Spleen (tissue), 11 donors: Measurements from ENCODE around the gene ATF6. TPM values are rescaled to one million over a fixed set of nuclear protein-coding genes. Genes with fewer than 3 reads are reported as not detected.

Experiments used
- DNase-seq: peaks from one replicate; pipeline ENCODE4 v3.0.0-alpha.2; 2020
- H3K27ac ChIP-seq, 8 donors: fragments of 200-600 bp; sonication (generic) in 7 of 8; 1 replicate in 4 of 8; 2 replicates in 4 of 8; pipeline versions ENCODE4 v1.5.0 to v1.8.0; 2016 to 2021; ENCODE audit warnings: inconsistent platforms in 4 of 8, mild to moderate bottlenecking in 4 of 8, moderate library complexity in 1 of 8
- H3K27me3 ChIP-seq, 7 donors: fragments of 200-600 bp; sonication (generic) in 6 of 7; replicated peaks in 1 of 7; 1 replicate in 4 of 7; 2 replicates in 3 of 7; pipeline versions ENCODE4 v1.5.0 to v1.8.0; 2016 to 2021; ENCODE audit warnings: inconsistent platforms in 3 of 7, mild to moderate bottlenecking in 1 of 7
- H3K36me3 ChIP-seq, 6 donors: fragments of 200-600 bp; sonication (generic) in 5 of 6; 1 replicate in 4 of 6; 2 replicates in 2 of 6; pipeline versions ENCODE4 v1.5.0 to v1.8.0; 2016 to 2021; ENCODE audit warnings: inconsistent platforms in 2 of 6
- H3K4me1 ChIP-seq, 6 donors: fragments of 200-600 bp; sonication (generic) in 5 of 6; 1 replicate in 3 of 6; 2 replicates in 3 of 6; pipeline versions ENCODE4 v1.5.0 to v1.8.0; 2016 to 2021; ENCODE audit warnings: inconsistent platforms in 3 of 6
- H3K4me3 ChIP-seq, 8 donors: fragments of 200-600 bp; sonication (generic) in 7 of 8; 1 replicate in 4 of 8; 2 replicates in 4 of 8; pipeline versions ENCODE4 v1.5.0 to v1.8.0; 2016 to 2021; ENCODE audit warnings: inconsistent platforms in 4 of 8, mild to moderate bottlenecking in 4 of 8, moderate library complexity in 2 of 8
- H3K9me3 ChIP-seq, 8 donors: fragments of 200-600 bp; sonication (generic) in 7 of 8; 1 replicate in 4 of 8; 2 replicates in 4 of 8; pipeline versions ENCODE4 v1.5.0 to v1.8.0; 2016 to 2021; ENCODE audit warnings: inconsistent platforms in 4 of 8
- POLR2A ChIP-seq, 3 donors: fragments of 450-650 bp; IDR thresholded peaks; one replicate each; pipeline ENCODE4 v1.5.1; 2017; ENCODE audit warnings: antibody characterized with exemption in 3 of 3, mild to moderate bottlenecking in 1 of 3
- POLR2AphosphoS5 ChIP-seq, 3 donors: sonication (generic); formaldehyde crosslinking; IDR thresholded peaks; one replicate each; pipeline ENCODE4 v1.5.1; 2017; ENCODE audit warnings: antibody characterized with exemption in 3 of 3
- WGBS, 5 donors: extraction: QIAGEN DNeasy Blood & Tissue Kit in 3 of 5; methylation state at CpG; one replicate each; pipeline versions ENCODE4 v1.1.5 to v1.1.7; 2013 to 2018; 5-methylcytosine and 5-hydroxymethylcytosine counted together
- intact Hi-C: fragments of 100-400 bp; cut with DNase I; formaldehyde crosslinking; loops from one replicate; pipeline ENCODE4 v1.15.0; 2023; ENCODE audit warnings: low total_unique reads
- polyA plus RNA-seq, 3 donors: library from polyadenylated mRNA; stranded (reverse); fragments of 200-250 nt; gene quantifications; one replicate each; pipeline ENCODE4 v1.2.1, GENCODE V29; 2013
- total RNA-seq, 7 donors: library from RNA; depleted of rRNA in 3 of 7; stranded (reverse); fragments of >200 nt in 3 of 7; fragmentation: NEBNext Ultra II Directional in 4 of 7; extraction: Animal tissue kit (Norgen Biotek cat#: 25700) in 4 of 7; gene quantifications; one replicate each; pipeline versions ENCODE4 v1.1.0 to v1.2.1, GENCODE V29; 2016 to 2021
- TF ChIP-seq, protein P1 (sequence below), 11 experiments: fragments of 200-600 bp in 7 of 11; fragments of 450-650 bp in 4 of 11; sonication (generic) in 4 of 11; IDR thresholded peaks in 8 of 11; conservative IDR thresholded peaks in 3 of 11; 1 replicate in 7 of 11; 2 replicates in 4 of 11; pipeline versions ENCODE4 v1.4.0 to v1.8.0; 2016 to 2021; ENCODE audit warnings: antibody characterized with exemption in 11 of 11, inconsistent platforms in 4 of 11, mild to moderate bottlenecking in 1 of 11
- donor health status: healthy with polysubstance abuse.
- donor health status: DM: no; HTN: no; CAD: no; lungs with moderate emphysema.
- donor health status: DM: no; HTN: no; CAD: no.
- donor health status: Bipolar disorder and iron deficiency.
- donor health status: healthy.
- donor health status: DM: no; HTN: no; CAD: no.
- donor health status: DM: yes; HTN: yes; CAD: no.

ATF6 gene
- total and polyA plus RNA-seq, 10 donors, result 2.5 to 46.8 (median 33.0) TPM

DNA sequence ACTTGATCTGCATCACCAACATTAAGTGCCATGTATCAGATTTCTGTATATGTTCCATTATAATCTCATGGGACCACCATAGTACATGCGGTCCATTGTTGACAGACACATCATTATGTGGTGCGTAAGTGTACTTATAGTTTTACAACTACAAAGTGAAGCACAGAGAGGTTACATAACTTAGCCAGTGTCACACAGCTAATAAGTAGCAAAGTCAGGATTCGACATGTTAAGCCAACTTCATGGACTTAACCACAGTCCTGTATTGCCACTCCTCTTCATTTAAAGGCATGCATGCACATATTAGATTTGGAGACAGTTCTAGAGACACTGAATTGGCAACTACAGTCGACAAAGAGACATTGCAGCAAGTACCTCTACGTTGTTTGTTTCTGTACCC, 120.5 kb downstream of the ATF6 start:
- TF ChIP-seq POLR2AphosphoS5 (IDR thresholded peaks at IDR 0.05) (no peak), POLR2A (IDR thresholded peaks at IDR 0.05) (no peak)
- TF ChIP-seq, protein P1, sequence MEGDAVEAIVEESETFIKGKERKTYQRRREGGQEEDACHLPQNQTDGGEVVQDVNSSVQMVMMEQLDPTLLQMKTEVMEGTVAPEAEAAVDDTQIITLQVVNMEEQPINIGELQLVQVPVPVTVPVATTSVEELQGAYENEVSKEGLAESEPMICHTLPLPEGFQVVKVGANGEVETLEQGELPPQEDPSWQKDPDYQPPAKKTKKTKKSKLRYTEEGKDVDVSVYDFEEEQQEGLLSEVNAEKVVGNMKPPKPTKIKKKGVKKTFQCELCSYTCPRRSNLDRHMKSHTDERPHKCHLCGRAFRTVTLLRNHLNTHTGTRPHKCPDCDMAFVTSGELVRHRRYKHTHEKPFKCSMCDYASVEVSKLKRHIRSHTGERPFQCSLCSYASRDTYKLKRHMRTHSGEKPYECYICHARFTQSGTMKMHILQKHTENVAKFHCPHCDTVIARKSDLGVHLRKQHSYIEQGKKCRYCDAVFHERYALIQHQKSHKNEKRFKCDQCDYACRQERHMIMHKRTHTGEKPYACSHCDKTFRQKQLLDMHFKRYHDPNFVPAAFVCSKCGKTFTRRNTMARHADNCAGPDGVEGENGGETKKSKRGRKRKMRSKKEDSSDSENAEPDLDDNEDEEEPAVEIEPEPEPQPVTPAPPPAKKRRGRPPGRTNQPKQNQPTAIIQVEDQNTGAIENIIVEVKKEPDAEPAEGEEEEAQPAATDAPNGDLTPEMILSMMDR (IDR thresholded peaks at IDR 0.05 in 8 of 11, conservative IDR thresholded peaks at IDR 0.05 in 3 of 11), result no peak
- H3K9me3 ChIP-seq, result no peaks in the 10 kb centered on the region
- DNase-seq, result no peak
- peaks cover 0 to 53% (median 22%) of the 10 kb centered on the region in 6 donors for H3K36me3 ChIP-seq
- 96 to 100% (median 98%) methylated on average over 5 of the region's 5 CpGs for WGBS, 5 donors
- no peaks in the 10 kb centered on the region for H3K4me1 ChIP-seq
- no peak overlapping the region for H3K4me3 ChIP-seq
- H3K27me3 ChIP-seq, result no peaks in the 10 kb centered on the region
- intact Hi-C loops, result no loop called here
- H3K27ac ChIP-seq, result no peak overlapping the region

DNA sequence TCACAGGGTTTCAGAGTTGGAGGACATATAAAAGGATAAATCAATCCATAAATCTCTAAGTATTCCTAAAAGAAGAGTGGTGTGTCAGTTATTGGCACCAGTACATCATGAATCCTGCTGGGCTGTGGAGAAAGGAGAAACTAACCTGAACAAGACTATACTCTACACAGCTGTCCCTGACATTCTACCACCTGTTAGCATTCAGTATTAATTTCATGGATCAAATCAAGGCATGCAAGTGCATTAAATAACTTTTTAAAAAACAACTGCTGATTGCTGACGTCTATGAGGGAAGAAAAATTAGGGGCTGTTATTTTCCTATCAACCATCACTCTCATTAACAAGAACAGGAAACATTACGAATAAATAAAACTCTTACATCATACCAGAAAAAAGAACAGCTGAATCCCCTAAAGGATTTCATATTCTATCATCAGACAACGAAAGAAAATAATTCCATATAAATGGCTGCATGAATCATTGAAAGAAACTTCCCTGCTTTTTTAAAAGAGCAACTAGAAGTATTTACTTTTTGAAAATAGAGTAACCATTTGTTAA, 121.7 kb downstream of the ATF6 start:
- intact Hi-C loops, result no loop called here
- 84 to 91% (median 85%) methylated on average over 3 of the region's 3 CpGs for WGBS, 5 donors
- Histone ChIP-seq H3K4me3 (no peak overlapping the region), H3K27me3 (no peaks in the 10 kb centered on the region), H3K4me1 (no peaks in the 10 kb centered on the region), H3K27ac (no peak overlapping the region), H3K36me3 (peaks cover 0 to 58% (median 23%) of the 10 kb centered on the region in 6 donors), H3K9me3 (no peaks in the 10 kb centered on the region)
- TF ChIP-seq POLR2A (IDR thresholded peaks at IDR 0.05) (no peak), POLR2AphosphoS5 (IDR thresholded peaks at IDR 0.05) (no peak)
- TF ChIP-seq, protein P1 (IDR thresholded peaks at IDR 0.05 in 8 of 11, conservative IDR thresholded peaks at IDR 0.05 in 3 of 11), result no peak
- no peak for DNase-seq

DNA sequence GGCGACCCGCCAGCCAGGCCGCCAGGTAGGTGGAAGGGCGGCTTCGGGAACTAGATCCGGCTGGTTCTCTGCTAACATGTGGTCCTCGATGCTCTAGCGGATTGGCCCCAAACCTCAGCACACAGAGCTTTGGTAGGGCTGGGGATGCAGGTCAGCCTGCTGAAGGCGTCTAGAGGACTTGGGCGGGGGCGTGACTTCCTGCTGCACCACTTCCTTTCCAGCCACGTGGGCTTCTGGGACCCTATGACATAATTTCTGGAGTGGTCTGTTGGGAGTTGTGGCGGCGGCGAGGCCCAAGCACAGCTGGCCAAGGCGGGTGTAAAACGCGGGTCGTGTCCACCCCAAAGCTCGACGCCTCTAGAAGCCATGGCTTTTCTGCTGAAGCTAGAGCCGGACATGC, 124.5 kb downstream of the ATF6 start:
- Histone ChIP-seq H3K9me3 (no peaks in the 10 kb centered on the region), H3K4me1 (no peaks in the 10 kb centered on the region), H3K27ac (no peak overlapping the region), H3K4me3 (no peak overlapping the region), H3K27me3 (no peaks in the 10 kb centered on the region), H3K36me3 (peaks cover 0 to 58% (median 23%) of the 10 kb centered on the region in 6 donors)
- WGBS, 5 donors, result 94% methylated on average over 22 of the region's 22 CpGs
- DNase-seq, result no peak
- TF ChIP-seq, protein P1 (IDR thresholded peaks at IDR 0.05 in 8 of 11, conservative IDR thresholded peaks at IDR 0.05 in 3 of 11), result no peak
- peak in 1 of 3 donors; percentile 44 for TF ChIP-seq POLR2AphosphoS5 (IDR thresholded peaks at IDR 0.05)
- TF ChIP-seq POLR2A (IDR thresholded peaks at IDR 0.05), result no peak
- intact Hi-C loops, result no loop called here

DNA sequence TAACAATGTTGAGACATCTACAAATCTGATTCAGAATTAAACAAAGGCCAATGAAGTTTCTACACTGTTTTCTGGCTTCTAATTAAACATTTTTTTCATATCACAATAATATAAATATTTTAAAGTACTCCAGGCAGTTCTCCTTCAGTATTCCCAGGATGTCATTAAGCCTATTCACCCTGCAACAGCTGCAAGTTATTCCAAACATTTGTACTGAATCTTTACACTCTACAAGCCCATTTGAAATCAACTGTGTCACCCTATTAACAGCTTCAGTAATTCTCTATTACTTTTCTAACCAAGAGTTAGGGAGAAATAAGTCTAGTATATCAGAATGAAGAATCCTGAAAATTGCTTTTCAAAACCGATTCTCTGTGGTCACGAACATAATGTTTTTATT, 133.0 kb downstream of the ATF6 start:
- TF ChIP-seq POLR2A (IDR thresholded peaks at IDR 0.05), result no peak
- TF ChIP-seq, protein P1 (IDR thresholded peaks at IDR 0.05 in 8 of 11, conservative IDR thresholded peaks at IDR 0.05 in 3 of 11), result no peak
- no peak for TF ChIP-seq POLR2AphosphoS5 (IDR thresholded peaks at IDR 0.05)
- intact Hi-C loops, result no loop called here
- Histone ChIP-seq H3K36me3 (no peaks in the 10 kb centered on the region), H3K9me3 (no peaks in the 10 kb centered on the region), H3K4me3 (no peak overlapping the region), H3K4me1 (no peaks in the 10 kb centered on the region), H3K27me3 (no peaks in the 10 kb centered on the region), H3K27ac (no peak overlapping the region)
- 92 to 98% (median 96%) methylated on average over 2 of the region's 2 CpGs for WGBS, 5 donors
- no peak for DNase-seq
